Epithelial cell of esophagus (primary cell): ENCODE measurements around the gene MAPT.

Source experiments
- DNase-seq: peaks from one replicate; pipeline ENCODE4 v3.0.0; 2010; ENCODE audit warnings: low read depth
- H3K4me3 ChIP-seq: 2 replicates; pipeline ENCODE4 v1.5.1; 2011; ENCODE audit warnings: mild to moderate bottlenecking, low read length, control low read depth
- CTCF ChIP-seq: IDR thresholded peaks from 2 replicates; pipeline ENCODE4 v1.5.1; 2011; ENCODE audit warnings: low read depth, mild to moderate bottlenecking, low read length, control low read depth, inconsistent platforms; ENCODE audit not compliant: insufficient read depth; ENCODE audit errors: missing control alignments

Gene MAPT

GRCh38 chr17:45847747-45848146 lies 46.6 kb upstream of the MAPT start:
- no peak for DNase-seq
- TF ChIP-seq CTCF, result no peak
- H3K4me3 ChIP-seq, result no peak overlapping the region

- no peak for DNase-seq
- TF ChIP-seq CTCF, result no peak
- H3K4me3 ChIP-seq, result no peak overlapping the region
Observed at GRCh38 chr17:45848405-45848804, 45.9 kb upstream of the MAPT start.

- no peak overlapping the region for H3K4me3 ChIP-seq
- no peak for TF ChIP-seq CTCF
- no peak for DNase-seq
Observed at GRCh38 chr17:45848868-45849535, 45.4 kb upstream of the MAPT start.

GRCh38 chr17:45849536-45849990 lies 44.8 kb upstream of the MAPT start:
- H3K4me3 ChIP-seq, result no peak overlapping the region
- DNase-seq, result no peak
- no peak for TF ChIP-seq CTCF

- no peak for TF ChIP-seq CTCF
- DNase-seq, result no peak
- H3K4me3 ChIP-seq, result no peak overlapping the region
Observed at GRCh38 chr17:45850011-45850410, 44.3 kb upstream of the MAPT start.

- no peak for TF ChIP-seq CTCF
- no peak for DNase-seq
- H3K4me3 ChIP-seq, result no peak overlapping the region
Observed at GRCh38 chr17:45850468-45850867, 43.9 kb upstream of the MAPT start.

- no peak for TF ChIP-seq CTCF
- DNase-seq, result no peak
- H3K4me3 ChIP-seq, result no peak overlapping the region
Observed at GRCh38 chr17:45851022-45851421, 43.3 kb upstream of the MAPT start.
